HepG2 (cell line): Measurements from ENCODE around the gene SLC16A5. TPM values are rescaled to one million over a fixed set of nuclear protein-coding genes. Genes with fewer than 3 reads are reported as not detected.

Source experiments
- AHR ChIP-seq: IDR thresholded peaks from 2 replicates; pipeline ENCODE4 v1.6.1; 2018; ENCODE audit warnings: missing genetic modification reagents, missing compliant biosample characterization
- EEA1 ChIP-seq: sonication (generic); formaldehyde crosslinking; IDR thresholded peaks from 2 replicates; pipeline ENCODE4 v1.5.1; 2020; ENCODE audit warnings: mild to moderate bottlenecking, missing genetic modification reagents, borderline replicate concordance
- ETV5 ChIP-seq: IDR thresholded peaks from 2 replicates; pipeline ENCODE4 v1.6.1; 2018; ENCODE audit warnings: missing biosample characterization, missing genetic modification reagents, inconsistent platforms, borderline replicate concordance
- HDAC1 ChIP-seq: sonication (generic); formaldehyde crosslinking; IDR thresholded peaks from 2 replicates; pipeline ENCODE4 v1.5.1; 2020; ENCODE audit warnings: mild to moderate bottlenecking, missing genetic modification reagents
- RORA ChIP-seq: sonication (generic); formaldehyde crosslinking; IDR thresholded peaks from 2 replicates; pipeline ENCODE4 v1.5.0; 2020; ENCODE audit warnings: mild to moderate bottlenecking, missing genetic modification reagents, moderate library complexity
- SPEN ChIP-seq: sonication (generic); formaldehyde crosslinking; IDR thresholded peaks from 2 replicates; pipeline ENCODE4 v1.5.1; 2020; ENCODE audit warnings: low read depth, mild to moderate bottlenecking, missing genetic modification reagents
- TBX2 ChIP-seq: sonication (generic); formaldehyde crosslinking; IDR thresholded peaks from 2 replicates; pipeline ENCODE4 v1.5.0; 2020; ENCODE audit warnings: missing genetic modification reagents, mild to moderate bottlenecking, borderline replicate concordance
- THAP11 ChIP-seq: IDR thresholded peaks from 2 replicates; pipeline ENCODE4 v1.6.1; 2016; ENCODE audit warnings: missing biosample characterization, missing genetic modification reagents
- TOPORS ChIP-seq: sonication (generic); formaldehyde crosslinking; IDR thresholded peaks from 2 replicates; pipeline ENCODE4 v1.8.0; 2023; ENCODE audit warnings: mild to moderate bottlenecking, missing genetic modification reagents
- ZBTB37 ChIP-seq: sonication (generic); formaldehyde crosslinking; IDR thresholded peaks from 2 replicates; pipeline ENCODE4 v1.4.0; 2020; ENCODE audit warnings: mild to moderate bottlenecking, missing genetic modification reagents
- ZBTB8A ChIP-seq: sonication (generic); formaldehyde crosslinking; IDR thresholded peaks from 2 replicates; pipeline ENCODE4 v1.4.0; 2020; ENCODE audit warnings: mild to moderate bottlenecking, low read depth, missing genetic modification reagents, borderline replicate concordance
- ZNF234 ChIP-seq: sonication (generic); formaldehyde crosslinking; conservative IDR thresholded peaks from 2 replicates; pipeline ENCODE4 v1.5.1; 2020; ENCODE audit warnings: mild to moderate bottlenecking, missing genetic modification reagents
- ZNF354B ChIP-seq: sonication (generic); formaldehyde crosslinking; IDR thresholded peaks from 2 replicates; pipeline ENCODE4 v1.8.0; 2022; ENCODE audit warnings: mild to moderate bottlenecking, missing genetic modification reagents
- ZNF407 ChIP-seq: sonication (generic); formaldehyde crosslinking; IDR thresholded peaks from one replicate; pipeline ENCODE4 v1.5.1; 2020; ENCODE audit warnings: mild to moderate bottlenecking, missing genetic modification reagents; ENCODE audit errors: not compliant biosample characterization
- ZNF614 ChIP-seq: IDR thresholded peaks from 2 replicates; pipeline ENCODE4 v1.6.1; 2018; ENCODE audit warnings: missing biosample characterization, missing genetic modification reagents, inconsistent platforms, borderline replicate concordance
- ZNF839 ChIP-seq: sonication (generic); formaldehyde crosslinking; IDR thresholded peaks from 2 replicates; pipeline ENCODE4 v1.4.0; 2020; ENCODE audit warnings: missing genetic modification reagents, mild to moderate bottlenecking, borderline replicate concordance
- polyA plus RNA-seq, 8 experiments: library from polyadenylated mRNA; depleted of rRNA in 3 of 8; stranded (reverse) in 7 of 8; unstranded in 1 of 8; fragments of >200 nt; fragmentation: Illumina TruSeq in 4 of 8; extraction: Trizol in 4 of 8; gene quantifications; 2 replicates each; pipeline versions ENCODE4 v1.2.1 to v1.2.3, GENCODE V29; 2011 to 2016; ENCODE audit warnings: low read depth in 4 of 8, missing spikeins in 1 of 8, mixed read lengths in 1 of 8; ENCODE audit not compliant: insufficient read depth in 1 of 8
- total RNA-seq, 5 experiments: library from RNA; depleted of rRNA; stranded (reverse); fragments of >200 nt; fragmentation: Illumina TruSeq; extraction: Trizol; gene quantifications; 2 replicates each; pipeline ENCODE4 v1.2.3, GENCODE V29; 2016; ENCODE audit warnings: low read depth in 1 of 5
- TF ChIP-seq, protein P1 (sequence below): sonication (generic); formaldehyde crosslinking; IDR thresholded peaks from 2 replicates; pipeline ENCODE4 v1.4.0; 2020; ENCODE audit warnings: missing genetic modification reagents, borderline replicate concordance

SLC16A5 gene
- total and polyA plus RNA-seq, 2 of the 13 experiments (the other 11 are each of a cell fraction or from before 2014, with no cell fraction given) = 0.69 to 5.6 TPM

DNA sequence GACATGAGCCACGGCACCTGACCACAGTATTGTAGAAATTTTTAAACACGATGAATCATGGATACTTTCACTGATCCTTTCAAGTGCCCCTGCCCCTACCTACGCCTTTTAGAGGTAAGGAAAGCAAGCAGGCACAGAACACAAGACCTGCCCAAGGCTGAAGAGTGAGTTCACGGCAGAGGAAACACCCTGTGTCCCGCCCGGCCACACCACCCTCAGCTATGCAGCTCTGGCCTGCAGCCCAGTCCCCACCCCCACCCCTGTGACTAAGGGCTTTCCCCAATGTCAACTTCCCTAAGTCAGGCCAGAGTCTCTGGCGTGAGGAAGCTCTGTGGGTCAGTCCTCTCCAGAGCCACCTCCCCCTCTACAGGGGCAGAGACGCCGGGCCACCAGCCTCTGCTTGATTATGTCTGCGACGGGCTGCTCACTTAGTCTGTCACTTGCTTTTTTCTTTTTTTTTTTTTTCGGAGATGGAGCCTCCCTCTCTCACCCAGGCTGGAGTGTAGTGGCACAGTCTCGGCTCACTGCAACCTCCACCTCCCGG lies 8.4 kb downstream of the SLC16A5 start (continued):
- TF ChIP-seq ZNF407 (CRISPR knock-in tag) = no peak
- peak; percentile 55 for TF ChIP-seq THAP11 (CRISPR knock-in tag)
- no peak for TF ChIP-seq ZNF354B (CRISPR knock-in tag)
- no peak for TF ChIP-seq ZBTB37
- TF ChIP-seq SPEN (CRISPR knock-in tag) = 0 out of 2 replicates have a peak, but pooled peaks have one; percentile 43
- TF ChIP-seq ZNF234 = no peak
- TF ChIP-seq RORA (CRISPR knock-in tag) = no peak
- TF ChIP-seq ZNF839 (CRISPR knock-in tag) = no peak
- TF ChIP-seq, protein P1, sequence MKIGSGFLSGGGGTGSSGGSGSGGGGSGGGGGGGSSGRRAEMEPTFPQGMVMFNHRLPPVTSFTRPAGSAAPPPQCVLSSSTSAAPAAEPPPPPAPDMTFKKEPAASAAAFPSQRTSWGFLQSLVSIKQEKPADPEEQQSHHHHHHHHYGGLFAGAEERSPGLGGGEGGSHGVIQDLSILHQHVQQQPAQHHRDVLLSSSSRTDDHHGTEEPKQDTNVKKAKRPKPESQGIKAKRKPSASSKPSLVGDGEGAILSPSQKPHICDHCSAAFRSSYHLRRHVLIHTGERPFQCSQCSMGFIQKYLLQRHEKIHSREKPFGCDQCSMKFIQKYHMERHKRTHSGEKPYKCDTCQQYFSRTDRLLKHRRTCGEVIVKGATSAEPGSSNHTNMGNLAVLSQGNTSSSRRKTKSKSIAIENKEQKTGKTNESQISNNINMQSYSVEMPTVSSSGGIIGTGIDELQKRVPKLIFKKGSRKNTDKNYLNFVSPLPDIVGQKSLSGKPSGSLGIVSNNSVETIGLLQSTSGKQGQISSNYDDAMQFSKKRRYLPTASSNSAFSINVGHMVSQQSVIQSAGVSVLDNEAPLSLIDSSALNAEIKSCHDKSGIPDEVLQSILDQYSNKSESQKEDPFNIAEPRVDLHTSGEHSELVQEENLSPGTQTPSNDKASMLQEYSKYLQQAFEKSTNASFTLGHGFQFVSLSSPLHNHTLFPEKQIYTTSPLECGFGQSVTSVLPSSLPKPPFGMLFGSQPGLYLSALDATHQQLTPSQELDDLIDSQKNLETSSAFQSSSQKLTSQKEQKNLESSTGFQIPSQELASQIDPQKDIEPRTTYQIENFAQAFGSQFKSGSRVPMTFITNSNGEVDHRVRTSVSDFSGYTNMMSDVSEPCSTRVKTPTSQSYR (CRISPR knock-in tag) = peak; percentile 97
- 0 out of 2 replicates have a peak, but pooled peaks have one; percentile 55 for TF ChIP-seq AHR (CRISPR knock-in tag)
- TF ChIP-seq TOPORS = no peak
- TF ChIP-seq ZNF614 (CRISPR knock-in tag) = peak; percentile 61; the same call in 1 of the 2 replicates
- peak; percentile 21; the same call in 1 of the 2 replicates for TF ChIP-seq TBX2 (CRISPR knock-in tag)
- peak; percentile 39; the same call in 1 of the 2 replicates for TF ChIP-seq ETV5
- TF ChIP-seq ZBTB8A (CRISPR knock-in tag) = no peak
- TF ChIP-seq EEA1 (CRISPR knock-in tag) = no peak
- TF ChIP-seq HDAC1 (CRISPR knock-in tag) = no peak
